OCI-LY1 (cell line): ENCODE measurements around the gene KXD1.

ENCODE experiments used
- CTCF ChIP-seq: fragments of 200-600 bp; sonication (generic), shearing (Covaris generic); IDR thresholded peaks from 2 replicates; pipeline ENCODE4 v1.5.1; 2017; ENCODE audit warnings: mild to moderate bottlenecking, antibody characterized with exemption, low read length, moderate library complexity, mixed read lengths
- EZH2 ChIP-seq: fragments of 200-600 bp; sonication (generic), shearing (Covaris generic); IDR thresholded peaks from 2 replicates; pipeline ENCODE4 v1.8.0; 2017; ENCODE audit warnings: borderline replicate concordance, mixed run types, mild to moderate bottlenecking, antibody characterized with exemption, low read length, moderate library complexity, mixed read lengths

- TF ChIP-seq CTCF (no peak), EZH2 (no peak)
These were observed 19.6 kb upstream of the KXD1 start for GRCh38 chr19:18538115-18538514.
